G401 (cell line): Measurements from ENCODE around the gene MAD2L1BP. TPM values are rescaled to one million over a fixed set of nuclear protein-coding genes. Genes with fewer than 3 reads are reported as not detected.
A peak's percentile ranks its signal among the peaks of the same experiment; 100 is the strongest.
"Not testable (repeated sequence)": the region's sequence is repeated elsewhere in the genome, so short reads cannot be mapped to it uniquely, and the experiment has no call there.

Experiments
- DNase-seq: peaks from one replicate; pipeline ENCODE4 v3.0.0-alpha.2; 2015; ENCODE audit warnings: low spot score
- in situ Hi-C: cut with HindIII; loops from 2 replicates; pipeline ENCODE4 v1.10.0; 2016; ENCODE audit warnings: low sequenced_read_pairs, mixed read lengths
- total RNA-seq: library from RNA; depleted of rRNA; stranded (reverse); fragments of >200 nt; shearing (Covaris generic); gene quantifications from 2 replicates; pipeline ENCODE4 v1.2.3, GENCODE V29; 2014

The MAD2L1BP gene
- total RNA-seq, 1 experiment from 2014 or later, result 78.9 TPM

DNA sequence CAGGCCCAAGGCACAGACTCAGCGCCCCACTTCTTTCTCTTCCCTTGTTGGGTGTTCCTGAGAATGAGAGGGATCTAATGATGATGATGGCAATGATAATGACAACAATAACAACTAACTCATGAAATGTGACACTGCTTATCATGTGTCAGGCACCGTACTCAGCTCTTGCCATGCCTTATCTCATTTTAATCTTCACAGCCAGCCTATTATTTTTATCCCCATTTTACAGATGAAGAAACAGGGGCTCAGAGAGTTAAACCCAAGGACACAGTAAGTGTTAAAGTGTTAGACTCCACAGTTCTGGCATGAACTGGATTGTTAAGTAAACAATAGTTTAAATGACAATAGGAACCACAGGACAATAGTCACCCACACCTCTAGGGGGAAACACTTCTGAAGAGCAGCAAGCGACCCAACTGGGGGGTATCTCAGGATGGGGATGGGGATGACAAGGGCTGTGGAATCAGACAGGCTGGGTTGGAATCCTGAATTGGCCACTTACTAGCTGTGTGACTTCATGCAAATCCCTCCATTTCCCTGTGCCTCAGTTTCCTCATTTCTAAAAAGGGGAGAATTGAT is 21.7 kb downstream of the MAD2L1BP start:
- no peak for DNase-seq
- in situ Hi-C loops, result no loop called here

DNA sequence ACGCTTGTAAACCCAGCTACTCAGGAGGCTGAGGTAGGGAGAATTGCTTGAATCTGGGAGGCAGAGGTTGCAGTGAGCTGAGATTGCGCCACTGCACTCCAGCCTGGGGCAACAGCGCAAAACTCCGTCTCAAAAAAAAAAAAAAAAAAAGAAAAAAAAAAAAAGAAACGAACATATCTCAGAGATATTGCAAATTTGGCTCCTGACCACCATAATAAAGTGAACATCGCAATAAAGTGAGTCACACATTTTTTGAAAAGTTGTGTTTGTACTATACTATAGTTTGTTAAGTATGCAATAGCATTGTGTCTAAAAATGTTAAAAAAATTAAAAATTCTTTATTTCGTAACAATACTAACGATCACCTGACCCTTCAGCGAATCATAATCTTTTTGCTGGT is 22.5 kb downstream of the MAD2L1BP start:
- in situ Hi-C loops, result no loop called here
- DNase-seq, result no peak

DNA sequence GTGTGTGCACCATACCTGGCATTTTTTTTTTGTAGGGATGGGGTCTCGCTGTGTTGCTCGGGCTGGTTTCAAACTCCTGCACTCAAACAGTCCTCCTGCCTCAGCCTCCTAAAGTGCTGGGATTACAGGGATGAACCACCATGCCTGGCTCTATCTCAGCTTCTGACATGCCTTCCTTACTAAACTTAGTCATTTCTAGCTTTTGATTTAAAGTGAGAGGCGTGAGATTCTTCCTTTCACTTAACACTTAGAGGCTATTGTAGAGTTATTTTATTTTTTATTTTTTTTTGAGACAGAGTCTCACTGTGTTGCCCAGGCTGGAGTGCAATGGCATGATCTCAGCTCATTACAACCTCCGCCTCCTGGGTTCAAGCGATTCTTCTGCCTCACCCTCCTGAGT is 27.3 kb downstream of the MAD2L1BP start:
- in situ Hi-C loops, DNase-seq: not testable (repeated sequence)

DNA sequence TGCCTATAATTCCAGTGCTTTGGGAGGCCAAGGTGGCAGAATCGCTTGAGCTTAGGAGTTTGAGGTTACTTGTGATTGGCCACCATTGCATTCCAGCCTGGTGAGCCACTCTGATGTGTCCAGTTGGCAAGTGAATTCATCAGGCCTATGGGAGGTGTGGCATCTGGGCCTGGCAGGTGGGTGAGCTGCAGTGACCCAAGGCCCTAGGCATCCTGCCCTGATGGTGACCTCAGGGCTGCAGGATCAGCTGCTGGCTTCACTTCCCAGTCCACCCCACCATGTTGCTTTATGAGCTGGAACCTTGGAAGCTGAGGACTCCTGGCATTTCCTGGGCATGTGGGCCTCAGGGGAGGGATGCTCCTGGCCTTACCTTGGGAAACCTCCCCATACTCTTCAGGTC is 29.7 kb downstream of the MAD2L1BP start:
- in situ Hi-C loops, result no loop called here
- no peak for DNase-seq

DNA sequence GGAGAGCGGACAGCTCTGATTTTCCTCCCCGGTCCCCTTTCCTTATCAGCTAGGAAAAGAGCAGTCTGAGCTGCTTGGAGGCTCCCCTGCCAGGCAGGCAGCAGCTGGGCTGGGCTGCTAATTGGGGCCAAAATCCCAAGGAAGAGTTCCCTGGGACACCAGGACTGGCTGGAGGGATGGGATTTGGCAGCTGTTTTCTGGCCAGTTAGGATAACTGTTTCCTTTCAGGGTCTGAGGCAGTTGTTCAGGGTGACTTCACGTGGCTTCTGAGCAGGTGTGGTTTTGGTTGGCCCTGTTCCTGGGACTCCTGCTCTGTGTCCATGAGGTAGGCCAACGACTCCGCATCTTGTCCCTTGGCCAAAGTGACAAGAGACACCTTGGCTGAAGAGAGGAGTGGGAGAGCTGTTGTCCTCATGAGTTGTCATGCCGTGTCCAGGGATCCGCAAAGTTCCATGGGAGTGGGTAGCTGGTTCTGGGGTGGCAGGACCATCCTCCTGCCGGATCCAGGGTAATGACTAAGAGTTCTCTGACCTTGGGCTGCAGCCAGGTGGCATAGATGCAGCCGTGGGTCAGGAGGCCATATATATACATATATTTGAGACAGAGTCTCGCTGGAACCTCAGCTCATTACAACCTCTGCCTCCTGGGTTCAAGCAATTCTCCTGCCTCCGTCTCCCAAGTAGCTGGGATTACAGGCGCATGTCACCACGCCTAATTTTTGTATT is 30.7 kb downstream of the MAD2L1BP start:
- in situ Hi-C loops, result no loop called here
- no peak for DNase-seq

DNA sequence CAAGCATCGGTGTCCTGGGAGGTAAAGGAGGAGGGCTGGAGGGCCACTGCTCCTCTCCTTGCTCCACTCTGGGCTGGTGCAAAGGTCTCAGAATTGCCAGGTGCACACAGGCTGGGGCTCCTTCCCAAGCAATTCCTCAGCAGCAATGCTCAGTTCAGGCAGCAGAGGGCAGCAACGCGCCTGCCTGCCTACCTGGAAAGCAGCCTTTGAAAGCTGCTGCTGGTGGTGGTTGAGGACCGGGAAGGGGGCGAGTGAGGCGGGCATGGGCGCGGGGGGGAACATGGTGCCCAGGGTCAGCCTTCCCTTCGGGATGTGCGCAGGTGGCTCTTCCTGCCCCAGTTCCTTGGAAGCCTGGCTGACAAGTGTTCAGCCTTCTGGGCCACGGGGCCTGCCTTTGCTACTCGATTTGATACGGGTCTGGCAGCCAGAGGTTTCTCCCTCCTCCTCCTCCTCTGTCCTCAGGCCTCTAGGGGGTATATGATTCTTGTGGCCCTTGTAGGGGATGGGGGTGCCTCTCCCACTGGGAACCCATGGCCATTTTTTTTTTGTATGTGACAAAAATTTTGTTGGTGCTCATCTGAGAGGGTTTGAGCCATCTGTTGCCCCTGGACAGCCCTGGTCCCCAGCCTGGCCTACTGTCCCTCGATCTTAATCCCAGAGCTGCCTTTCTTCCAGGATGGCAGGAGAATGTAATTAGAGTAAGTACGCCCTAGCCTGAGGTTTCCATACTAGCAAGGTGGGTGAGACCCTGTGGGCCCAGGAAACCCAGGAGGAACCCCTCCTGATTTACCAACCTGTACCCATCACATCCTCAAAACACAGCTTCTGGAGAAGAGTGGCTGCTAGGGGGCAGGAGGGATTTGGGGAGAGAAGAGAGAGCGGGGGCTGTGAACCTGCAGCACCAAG is 31.9 kb downstream of the MAD2L1BP start:
- in situ Hi-C loops, result no loop called here
- DNase-seq, result peak; percentile 89

DNA sequence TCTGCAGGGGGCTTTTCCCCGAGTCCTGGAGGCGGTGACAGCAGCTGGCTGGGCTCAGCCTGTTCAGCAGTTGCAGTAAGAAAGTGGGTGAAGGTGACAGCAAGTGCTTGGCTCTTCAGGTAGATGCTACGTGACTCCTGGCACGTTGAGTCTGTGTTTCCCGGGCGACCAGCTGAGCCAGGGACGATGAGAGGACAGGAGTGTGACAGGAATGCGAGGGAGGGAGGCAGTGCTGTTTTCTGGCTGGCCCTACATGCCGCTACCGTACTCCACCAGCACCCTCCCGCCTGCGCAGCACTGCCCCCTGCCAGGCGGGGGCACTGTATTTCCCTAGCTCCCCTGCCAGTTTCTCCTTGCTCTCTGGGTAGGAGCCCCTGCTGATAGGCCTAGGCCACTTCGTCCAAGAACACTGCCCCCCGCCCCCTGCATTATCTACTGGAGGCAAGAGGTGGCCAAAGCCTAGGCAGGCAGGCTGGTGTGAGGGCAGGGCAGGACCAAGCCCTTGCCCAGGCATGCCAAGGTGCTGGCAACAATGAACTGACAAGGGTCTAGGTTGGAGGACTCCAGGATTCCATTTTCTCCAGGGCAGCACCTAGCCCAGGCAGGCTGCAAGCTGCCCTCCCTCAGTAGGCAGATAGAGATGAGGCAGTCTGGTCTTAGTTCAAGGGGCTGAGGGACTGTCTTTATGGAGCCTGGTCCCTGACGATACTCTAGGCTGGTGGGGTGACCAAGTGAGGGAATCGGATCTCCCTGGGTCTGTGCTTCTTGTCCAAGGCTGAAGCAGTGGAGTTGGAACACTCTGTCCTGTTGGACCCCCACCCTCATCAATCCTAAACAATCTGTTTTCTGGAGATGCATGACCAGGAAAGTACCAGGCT is 32.8 kb downstream of the MAD2L1BP start:
- in situ Hi-C loops, result no loop called here

DNA sequence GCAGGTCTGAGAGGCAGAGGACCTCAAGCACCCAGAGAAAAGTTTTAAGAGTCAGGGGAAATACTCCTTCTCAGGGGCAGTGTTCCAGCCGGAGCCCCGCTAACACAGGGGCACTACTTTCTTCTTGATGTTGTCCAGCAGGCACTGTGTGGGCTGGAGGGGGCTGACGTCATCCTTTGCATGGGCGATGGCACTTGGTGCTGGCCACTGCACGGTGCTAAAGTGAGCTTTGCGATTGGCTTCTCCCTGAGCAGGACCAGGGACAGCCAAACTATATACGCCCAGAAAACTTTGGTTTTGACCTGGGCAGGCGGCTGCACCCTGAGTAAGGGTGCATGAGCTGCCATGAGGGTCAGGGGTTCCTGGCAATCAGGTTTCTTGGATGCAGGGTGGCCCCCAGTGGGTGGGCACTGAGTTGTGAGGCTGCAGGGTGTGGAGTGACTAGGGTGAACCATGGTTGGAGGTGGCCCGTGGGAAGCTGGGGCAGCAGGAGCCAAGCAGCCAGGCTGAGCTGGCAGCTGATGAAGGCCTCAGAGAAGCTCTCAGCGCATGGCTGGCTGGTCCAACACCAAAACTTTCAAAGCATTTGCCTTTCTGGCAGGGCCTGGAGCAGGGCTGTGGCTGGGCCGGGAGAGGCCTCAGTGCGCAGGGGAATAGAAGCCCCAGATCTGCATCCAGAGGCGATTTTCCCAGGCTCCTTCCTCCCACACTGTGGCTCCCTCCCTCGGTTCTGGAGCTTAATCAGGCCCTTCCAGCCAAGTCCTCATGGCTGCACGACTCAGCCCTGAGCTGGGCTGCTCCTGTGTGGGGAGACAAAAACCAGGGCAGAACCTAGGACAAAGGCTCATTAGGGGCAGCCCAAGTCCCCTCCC is 33.6 kb downstream of the MAD2L1BP start:
- in situ Hi-C loops, result no loop called here
- peak; percentile 9 for DNase-seq

More for the DNA sequence above, 32.8 kb downstream of the MAD2L1BP start:
- peak; percentile 62 for DNase-seq

DNA sequence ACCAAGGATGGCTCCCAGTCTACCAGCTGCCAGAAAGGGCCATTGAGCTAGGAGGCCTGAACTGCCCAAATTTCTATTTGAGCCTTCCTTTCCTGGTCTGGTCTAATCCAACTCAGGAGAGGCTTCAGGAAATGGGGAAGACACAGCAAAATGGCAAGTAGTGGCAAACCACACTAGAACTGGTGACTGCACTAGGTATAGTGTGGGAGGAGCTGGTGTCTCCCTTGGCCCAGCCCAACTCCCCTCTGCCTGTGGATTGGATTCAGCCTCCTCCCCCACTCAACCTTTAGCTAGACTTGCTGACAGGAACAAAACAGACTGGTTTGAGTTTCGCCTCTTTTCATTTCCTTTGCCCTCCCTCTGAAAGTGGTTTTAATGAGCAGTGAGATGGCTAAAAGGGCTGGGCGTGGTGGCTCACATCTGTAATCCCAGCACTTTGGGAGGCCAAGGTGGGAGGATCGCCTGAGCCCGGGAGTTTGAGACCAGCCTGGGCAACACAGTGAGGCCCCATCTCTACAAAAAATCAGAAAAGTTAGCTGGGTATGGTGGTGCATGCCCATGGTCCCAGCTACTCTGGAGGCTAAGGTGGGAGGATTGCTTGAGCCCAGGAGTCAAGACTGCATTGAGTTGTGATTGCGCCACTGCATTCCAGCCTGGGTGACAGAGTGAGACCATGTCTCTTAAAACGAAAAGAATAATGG is 34.4 kb downstream of the MAD2L1BP start:
- DNase-seq, result no peak
- in situ Hi-C loops, result no loop called here

DNA sequence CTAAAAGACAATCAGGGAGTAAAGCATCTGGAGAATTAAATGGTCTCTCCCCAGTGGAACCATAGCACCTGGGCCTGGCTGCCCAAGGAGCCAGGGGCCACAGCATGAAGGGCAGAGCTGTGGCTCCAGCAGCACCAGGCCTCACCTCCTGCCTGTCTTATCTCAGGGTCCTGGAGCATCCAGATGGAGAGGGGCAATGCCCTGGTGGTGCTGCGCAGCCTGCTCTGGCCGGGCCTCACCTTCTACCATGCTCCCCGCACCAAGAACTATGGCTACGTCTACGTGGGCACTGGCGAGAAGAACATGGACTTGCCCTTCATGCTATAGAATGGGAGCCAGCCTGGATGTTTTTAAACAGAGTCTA is 35.0 kb downstream of the MAD2L1BP start:
- in situ Hi-C loops, result no loop called here

DNA sequence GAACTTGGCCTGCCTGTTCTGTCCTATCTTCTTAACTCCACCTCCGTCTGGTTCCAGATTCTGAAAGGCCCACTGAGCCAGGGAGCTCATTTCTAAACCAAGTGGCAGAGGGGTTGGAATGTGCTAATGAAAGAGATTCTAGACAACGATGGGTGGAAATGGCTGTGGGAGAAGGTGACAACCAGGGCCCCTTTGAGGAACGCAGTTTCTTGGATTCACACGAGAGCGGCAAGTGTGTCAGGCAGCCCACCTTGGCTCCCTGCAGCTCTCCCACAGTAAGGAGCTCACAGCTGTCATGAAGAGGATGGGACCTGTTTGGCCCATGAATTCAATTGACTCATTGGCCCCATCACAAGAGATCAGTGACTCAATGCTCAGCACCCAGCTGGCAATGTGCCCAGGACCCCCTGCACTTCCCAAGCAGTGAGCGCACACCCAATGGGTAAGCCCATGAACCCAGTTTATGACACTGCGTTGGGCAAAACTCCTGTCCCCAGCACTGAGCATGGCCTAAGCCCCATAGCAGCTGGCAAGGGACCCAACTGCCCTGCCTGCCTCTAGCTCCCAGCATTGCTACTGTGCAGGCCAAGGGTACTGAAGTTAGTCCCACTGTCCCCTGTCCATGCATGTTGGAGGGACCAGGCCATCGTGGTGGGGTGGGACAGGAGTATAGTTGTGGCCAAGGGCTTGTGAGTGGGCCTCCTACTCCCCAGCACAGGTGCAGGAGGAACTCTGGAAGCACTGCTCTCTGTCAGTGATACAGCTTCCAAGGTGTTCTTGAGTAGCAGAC is 35.6 kb downstream of the MAD2L1BP start:
- DNase-seq, result no peak
- in situ Hi-C loops, result no loop called here

More for the DNA sequence above, 35.0 kb downstream of the MAD2L1BP start:
- no peak for DNase-seq

DNA sequence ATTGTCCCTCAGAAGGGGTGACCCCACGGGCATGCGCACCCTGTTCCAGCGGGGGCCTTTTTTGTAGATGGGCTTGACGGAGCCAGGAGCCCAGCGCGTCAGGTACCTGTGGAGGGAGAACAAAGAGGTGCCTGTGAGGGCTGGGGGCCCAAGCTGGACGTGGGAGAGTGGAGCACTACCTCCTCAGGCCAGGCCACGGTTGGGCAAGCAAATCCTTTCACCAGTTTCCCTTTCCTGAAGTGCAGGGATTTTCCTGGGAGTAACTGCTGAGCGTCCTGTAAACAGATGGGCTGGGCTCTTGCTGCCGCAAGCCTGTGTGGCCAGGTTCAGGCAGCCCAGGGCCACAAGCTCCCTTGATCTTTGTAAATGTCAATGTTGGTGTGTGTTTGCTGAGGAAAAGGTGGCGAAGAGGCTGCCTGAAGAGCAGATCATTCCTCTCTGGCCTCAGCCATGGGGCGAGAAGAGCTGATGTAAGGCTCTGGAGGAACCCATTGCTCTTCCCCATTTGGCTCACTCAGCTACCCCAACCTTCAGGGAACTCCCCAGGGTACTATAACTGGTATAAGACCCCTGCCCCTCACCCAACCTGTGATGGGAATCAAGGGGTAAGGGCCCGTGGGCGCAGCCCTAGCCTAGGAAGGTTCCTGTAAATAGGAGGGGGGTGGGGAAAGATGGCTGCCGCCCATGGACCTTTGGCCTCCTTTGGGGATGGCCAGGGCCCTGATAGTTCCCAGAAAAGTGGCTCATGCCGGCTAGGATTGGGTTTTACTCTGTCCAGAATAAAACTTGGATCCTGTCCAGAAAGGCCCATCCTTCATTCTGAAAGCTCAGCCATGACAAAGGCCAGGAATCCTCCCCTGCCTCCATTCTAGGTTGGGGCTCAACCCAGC is 36.4 kb downstream of the MAD2L1BP start:
- in situ Hi-C loops, result no loop called here
- DNase-seq, result no peak

DNA sequence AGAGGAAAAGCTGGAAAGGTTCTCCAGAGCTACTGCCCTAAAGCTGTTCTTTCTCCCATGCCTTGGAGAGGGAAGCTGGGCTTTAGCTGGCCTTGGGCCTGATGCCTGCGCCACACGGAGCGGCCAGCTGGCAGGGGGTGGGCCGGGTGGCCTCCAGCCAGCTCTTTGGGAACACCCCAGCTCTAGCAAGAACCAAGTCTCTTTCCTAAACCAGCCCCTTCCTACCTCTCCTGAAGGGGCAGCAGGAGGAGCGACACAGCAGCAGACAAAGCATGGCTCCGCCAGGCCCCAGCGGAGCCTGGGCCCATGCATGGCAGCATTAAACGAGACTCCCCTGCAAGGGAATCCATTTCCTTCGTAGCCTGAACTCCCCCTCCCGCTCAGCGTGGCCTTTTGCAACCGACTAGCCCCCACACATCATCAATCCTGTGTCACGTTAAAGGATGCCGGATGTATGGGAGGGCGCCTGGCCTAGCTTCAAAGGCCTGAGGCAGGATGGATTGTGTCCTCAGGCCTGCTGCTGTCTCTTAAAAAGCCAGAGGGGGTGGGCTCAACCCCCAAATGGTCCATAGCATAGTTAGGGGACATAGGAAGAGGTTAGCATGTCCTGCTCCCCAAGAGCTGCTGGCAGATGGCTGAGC is 37.9 kb downstream of the MAD2L1BP start:
- in situ Hi-C loops, result no loop called here
- peak; percentile 84 for DNase-seq

DNA sequence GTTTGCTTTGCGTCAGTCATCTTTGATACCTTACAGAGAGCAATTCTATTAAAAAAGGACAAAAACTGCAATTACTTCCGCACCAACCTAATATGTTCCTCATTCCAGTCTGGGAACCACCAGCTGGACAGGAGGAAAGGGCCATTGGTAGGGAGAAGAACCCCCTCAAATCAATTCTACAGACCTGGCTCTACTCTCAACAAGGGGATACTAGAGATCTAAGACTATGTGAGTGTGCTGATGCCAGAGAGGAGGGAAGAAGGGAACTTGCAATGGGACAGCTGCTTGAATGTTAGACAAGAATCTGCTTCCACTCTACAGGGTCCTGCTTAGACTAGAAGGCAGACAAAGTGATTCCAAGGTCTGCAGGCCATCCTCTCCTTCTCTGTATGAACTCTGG is 38.7 kb downstream of the MAD2L1BP start:
- in situ Hi-C loops, result no loop called here
- DNase-seq, result no peak

DNA sequence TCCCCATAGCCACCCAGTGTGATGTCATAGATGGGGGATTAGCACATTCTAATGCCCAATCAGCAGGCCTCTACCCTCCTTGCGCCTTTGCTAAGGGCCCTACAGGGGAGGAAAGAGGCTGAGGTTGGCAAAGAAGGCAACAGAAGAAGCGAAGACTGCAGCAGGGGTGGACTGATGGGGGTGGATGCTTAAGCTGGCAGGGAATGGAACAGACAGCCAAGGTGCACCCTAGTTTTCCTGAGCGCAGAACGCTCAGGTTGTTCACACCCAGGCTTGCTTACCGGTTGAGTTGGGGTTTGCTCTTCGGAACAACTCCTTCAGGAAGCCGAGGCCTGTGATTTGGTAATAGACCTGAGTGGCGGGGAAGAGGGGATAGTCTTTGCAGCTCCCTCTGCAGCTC is 39.3 kb downstream of the MAD2L1BP start:
- no peak for DNase-seq
- in situ Hi-C loops, result no loop called here
